Lower leg skin (tissue), 3 donors: ENCODE results near the gene BLVRB.

ENCODE experiments used
- CTCF ChIP-seq, 3 donors: fragments of 450-650 bp; IDR thresholded peaks; one replicate each; pipeline ENCODE4 v1.5.1; 2016; ENCODE audit warnings: antibody characterized with exemption in 3 of 3, mild to moderate bottlenecking in 3 of 3, moderate library complexity in 2 of 3
- POLR2A ChIP-seq, 2 donors: fragments of 450-650 bp; IDR thresholded peaks; one replicate each; pipeline ENCODE4 v1.6.1; 2016 to 2017; ENCODE audit warnings: antibody characterized with exemption in 2 of 2, mild to moderate bottlenecking in 1 of 2, moderate library complexity in 1 of 2

GRCh38 chr19:40508739-40509260, 43.3 kb upstream of the BLVRB start:
- TF ChIP-seq CTCF (IDR thresholded peaks at IDR 0.05) (no peak), POLR2A (IDR thresholded peaks at IDR 0.05) (no peak)
